NCI-H1694 treated with DMSO at 0.1 percent for 48 hours (cell line): ENCODE results near the gene WNT6.

Experiments used
- DNase-seq: peaks from one replicate; lab custom pipeline; 2025; lab: John Stamatoyannopoulos, UW

Gene WNT6

GRCh38 chr2:218877891-218878290 is 18.3 kb downstream of the WNT6 start:
- no peak for DNase-seq

- DNase-seq: no peak
These were observed 18.9 kb downstream of the WNT6 start for GRCh38 chr2:218878486-218878885.

GRCh38 chr2:218878926-218879761 is 19.5 kb downstream of the WNT6 start:
- peak; percentile 69 for DNase-seq

GRCh38 chr2:218879776-218880101 is 20.1 kb downstream of the WNT6 start:
- DNase-seq: no peak

- DNase-seq: no peak
These were observed 20.7 kb downstream of the WNT6 start, which contains the start of gene WNT10A for GRCh38 chr2:218880102-218880858. Gene WNT10A, plus strand, starts transcription at chr2:218880852. Its CDS starts 144 bp downstream, at chr2:218880996.

GRCh38 chr2:218880859-218881594 is 21.4 kb downstream of the WNT6 start:
- no peak for DNase-seq

GRCh38 chr2:218881744-218882460 is 22.3 kb downstream of the WNT6 start:
- peak; percentile 89 for DNase-seq

- DNase-seq: peak; percentile 89
These were observed 22.8 kb downstream of the WNT6 start for GRCh38 chr2:218882461-218882816.

- DNase-seq: no peak
These were observed 23.3 kb downstream of the WNT6 start for GRCh38 chr2:218882866-218883366.

- DNase-seq: no peak
These were observed 24.2 kb downstream of the WNT6 start for GRCh38 chr2:218883491-218884490.

- no peak for DNase-seq
These were observed 24.9 kb downstream of the WNT6 start for GRCh38 chr2:218884519-218884918.

GRCh38 chr2:218885981-218886947 is 26.7 kb downstream of the WNT6 start:
- peak; percentile 97 for DNase-seq

- DNase-seq: peak; percentile 74
These were observed 27.5 kb downstream of the WNT6 start for GRCh38 chr2:218887079-218887478.

GRCh38 chr2:218888341-218888740 is 28.7 kb downstream of the WNT6 start:
- no peak for DNase-seq

- no peak for DNase-seq
These were observed 30.3 kb downstream of the WNT6 start for GRCh38 chr2:218889937-218890336.

GRCh38 chr2:218890369-218890768 is 30.8 kb downstream of the WNT6 start:
- no peak for DNase-seq

- DNase-seq: no peak
These were observed 31.9 kb downstream of the WNT6 start for GRCh38 chr2:218891275-218892135.

- peak; percentile 65 for DNase-seq
These were observed 33.2 kb downstream of the WNT6 start for GRCh38 chr2:218892693-218893348.
